Lower leg skin (tissue), 3 donors: ENCODE results near the gene OR13C4.

Experiments used
- POLR2A ChIP-seq, 2 donors: fragments of 450-650 bp; IDR thresholded peaks; one replicate each; pipeline ENCODE4 v1.6.1; 2016 to 2017; ENCODE audit warnings: antibody characterized with exemption in 2 of 2, mild to moderate bottlenecking in 1 of 2, moderate library complexity in 1 of 2
- TF ChIP-seq, protein P1 (sequence below), 3 donors: fragments of 450-650 bp; IDR thresholded peaks; one replicate each; pipeline ENCODE4 v1.5.1; 2016; ENCODE audit warnings: antibody characterized with exemption in 3 of 3, mild to moderate bottlenecking in 3 of 3, moderate library complexity in 2 of 3

DNA sequence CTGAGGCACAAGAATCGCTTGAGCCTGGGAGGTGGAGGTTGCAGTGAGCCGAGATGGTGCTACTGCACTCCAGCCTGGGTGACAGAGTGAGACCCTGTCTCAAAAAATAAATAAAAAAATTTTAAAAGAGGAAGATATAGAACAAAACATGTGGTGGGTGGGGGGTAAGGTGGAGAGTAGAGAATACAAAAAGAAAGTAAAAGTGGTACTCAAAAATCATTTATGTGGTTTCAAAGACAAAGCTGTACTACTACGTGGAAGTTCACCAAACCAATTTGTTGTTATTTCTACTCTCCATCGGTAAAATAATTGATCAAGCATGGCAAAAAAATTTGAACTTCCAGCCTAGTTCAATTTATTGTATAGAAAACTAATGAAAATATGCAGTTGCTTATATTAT, 17.6 kb upstream of the OR13C4 start:
- TF ChIP-seq, protein P1, sequence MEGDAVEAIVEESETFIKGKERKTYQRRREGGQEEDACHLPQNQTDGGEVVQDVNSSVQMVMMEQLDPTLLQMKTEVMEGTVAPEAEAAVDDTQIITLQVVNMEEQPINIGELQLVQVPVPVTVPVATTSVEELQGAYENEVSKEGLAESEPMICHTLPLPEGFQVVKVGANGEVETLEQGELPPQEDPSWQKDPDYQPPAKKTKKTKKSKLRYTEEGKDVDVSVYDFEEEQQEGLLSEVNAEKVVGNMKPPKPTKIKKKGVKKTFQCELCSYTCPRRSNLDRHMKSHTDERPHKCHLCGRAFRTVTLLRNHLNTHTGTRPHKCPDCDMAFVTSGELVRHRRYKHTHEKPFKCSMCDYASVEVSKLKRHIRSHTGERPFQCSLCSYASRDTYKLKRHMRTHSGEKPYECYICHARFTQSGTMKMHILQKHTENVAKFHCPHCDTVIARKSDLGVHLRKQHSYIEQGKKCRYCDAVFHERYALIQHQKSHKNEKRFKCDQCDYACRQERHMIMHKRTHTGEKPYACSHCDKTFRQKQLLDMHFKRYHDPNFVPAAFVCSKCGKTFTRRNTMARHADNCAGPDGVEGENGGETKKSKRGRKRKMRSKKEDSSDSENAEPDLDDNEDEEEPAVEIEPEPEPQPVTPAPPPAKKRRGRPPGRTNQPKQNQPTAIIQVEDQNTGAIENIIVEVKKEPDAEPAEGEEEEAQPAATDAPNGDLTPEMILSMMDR (IDR thresholded peaks at IDR 0.05), result no peak
- no peak for TF ChIP-seq POLR2A (IDR thresholded peaks at IDR 0.05)
